HepG2 (cell line): ENCODE results near the gene ZNF627. TPM values are rescaled to one million over a fixed set of nuclear protein-coding genes. Genes with fewer than 3 reads are reported as not detected.

Source experiments
- ZNF350 ChIP-seq: sonication (generic); formaldehyde crosslinking; IDR thresholded peaks from 2 replicates; pipeline ENCODE4 v1.4.0; 2020; ENCODE audit warnings: mild to moderate bottlenecking, low read depth, missing genetic modification reagents, borderline replicate concordance
- ZNF660 ChIP-seq: sonication (generic); formaldehyde crosslinking; IDR thresholded peaks from 2 replicates; pipeline ENCODE4 v1.5.1; 2020; ENCODE audit warnings: mild to moderate bottlenecking, low read depth, missing genetic modification reagents, borderline replicate concordance
- ZNF883 ChIP-seq: sonication (generic); formaldehyde crosslinking; IDR thresholded peaks from 2 replicates; pipeline ENCODE4 v1.5.1; 2020; ENCODE audit warnings: mild to moderate bottlenecking, missing genetic modification reagents; ENCODE audit errors: not compliant biosample characterization
- polyA plus RNA-seq, 8 experiments: library from polyadenylated mRNA; depleted of rRNA in 3 of 8; stranded (reverse) in 7 of 8; unstranded in 1 of 8; fragments of >200 nt; fragmentation: Illumina TruSeq in 4 of 8; extraction: Trizol in 4 of 8; gene quantifications; 2 replicates each; pipeline versions ENCODE4 v1.2.1 to v1.2.3, GENCODE V29; 2011 to 2016; ENCODE audit warnings: low read depth in 4 of 8, missing spikeins in 1 of 8, mixed read lengths in 1 of 8; ENCODE audit not compliant: insufficient read depth in 1 of 8
- total RNA-seq, 5 experiments: library from RNA; depleted of rRNA; stranded (reverse); fragments of >200 nt; fragmentation: Illumina TruSeq; extraction: Trizol; gene quantifications; 2 replicates each; pipeline ENCODE4 v1.2.3, GENCODE V29; 2016; ENCODE audit warnings: low read depth in 1 of 5
- TF ChIP-seq, protein P1 (sequence below): sonication (generic); formaldehyde crosslinking; IDR thresholded peaks from one replicate; pipeline ENCODE4 v1.5.1; 2020; ENCODE audit warnings: mild to moderate bottlenecking, missing genetic modification reagents; ENCODE audit errors: not compliant biosample characterization

Gene ZNF627
- total and polyA plus RNA-seq, 2 of the 13 experiments (the other 11 are each of a cell fraction or from before 2014, with no cell fraction given) = 4.2 to 12.7 TPM

DNA sequence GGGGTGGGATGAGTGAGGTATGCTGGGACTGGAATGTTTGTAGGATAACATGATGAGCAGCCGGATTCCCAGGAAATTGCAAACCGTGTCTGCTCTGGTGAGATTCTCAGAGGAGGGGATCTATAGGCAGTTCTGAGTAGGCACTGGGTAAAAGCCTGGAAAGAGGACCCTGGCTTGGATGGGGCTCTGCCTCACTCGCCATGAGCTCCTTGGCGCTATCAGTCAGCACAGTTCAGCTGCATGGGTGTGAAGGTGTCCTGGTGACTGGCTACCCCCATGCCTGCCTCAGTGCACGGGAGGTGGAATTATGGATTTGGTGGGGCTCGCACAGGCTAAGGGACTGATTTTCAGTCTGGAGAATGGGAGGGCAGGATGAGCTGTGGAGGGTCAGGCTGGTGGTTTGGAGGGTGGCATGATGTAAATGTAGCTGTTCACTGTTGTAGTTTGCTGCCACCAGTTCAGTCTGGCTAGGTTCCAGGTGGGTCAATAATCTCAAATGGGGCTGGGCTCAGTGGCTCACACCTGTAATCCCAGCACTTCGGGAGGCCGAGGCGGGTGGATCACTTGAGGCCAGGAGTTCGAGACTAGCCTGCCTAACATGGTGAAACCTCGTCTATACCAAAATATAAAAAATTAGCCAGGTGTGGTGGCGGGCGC lies 9.2 kb upstream of the ZNF627 start (continued):
- TF ChIP-seq, protein P1, sequence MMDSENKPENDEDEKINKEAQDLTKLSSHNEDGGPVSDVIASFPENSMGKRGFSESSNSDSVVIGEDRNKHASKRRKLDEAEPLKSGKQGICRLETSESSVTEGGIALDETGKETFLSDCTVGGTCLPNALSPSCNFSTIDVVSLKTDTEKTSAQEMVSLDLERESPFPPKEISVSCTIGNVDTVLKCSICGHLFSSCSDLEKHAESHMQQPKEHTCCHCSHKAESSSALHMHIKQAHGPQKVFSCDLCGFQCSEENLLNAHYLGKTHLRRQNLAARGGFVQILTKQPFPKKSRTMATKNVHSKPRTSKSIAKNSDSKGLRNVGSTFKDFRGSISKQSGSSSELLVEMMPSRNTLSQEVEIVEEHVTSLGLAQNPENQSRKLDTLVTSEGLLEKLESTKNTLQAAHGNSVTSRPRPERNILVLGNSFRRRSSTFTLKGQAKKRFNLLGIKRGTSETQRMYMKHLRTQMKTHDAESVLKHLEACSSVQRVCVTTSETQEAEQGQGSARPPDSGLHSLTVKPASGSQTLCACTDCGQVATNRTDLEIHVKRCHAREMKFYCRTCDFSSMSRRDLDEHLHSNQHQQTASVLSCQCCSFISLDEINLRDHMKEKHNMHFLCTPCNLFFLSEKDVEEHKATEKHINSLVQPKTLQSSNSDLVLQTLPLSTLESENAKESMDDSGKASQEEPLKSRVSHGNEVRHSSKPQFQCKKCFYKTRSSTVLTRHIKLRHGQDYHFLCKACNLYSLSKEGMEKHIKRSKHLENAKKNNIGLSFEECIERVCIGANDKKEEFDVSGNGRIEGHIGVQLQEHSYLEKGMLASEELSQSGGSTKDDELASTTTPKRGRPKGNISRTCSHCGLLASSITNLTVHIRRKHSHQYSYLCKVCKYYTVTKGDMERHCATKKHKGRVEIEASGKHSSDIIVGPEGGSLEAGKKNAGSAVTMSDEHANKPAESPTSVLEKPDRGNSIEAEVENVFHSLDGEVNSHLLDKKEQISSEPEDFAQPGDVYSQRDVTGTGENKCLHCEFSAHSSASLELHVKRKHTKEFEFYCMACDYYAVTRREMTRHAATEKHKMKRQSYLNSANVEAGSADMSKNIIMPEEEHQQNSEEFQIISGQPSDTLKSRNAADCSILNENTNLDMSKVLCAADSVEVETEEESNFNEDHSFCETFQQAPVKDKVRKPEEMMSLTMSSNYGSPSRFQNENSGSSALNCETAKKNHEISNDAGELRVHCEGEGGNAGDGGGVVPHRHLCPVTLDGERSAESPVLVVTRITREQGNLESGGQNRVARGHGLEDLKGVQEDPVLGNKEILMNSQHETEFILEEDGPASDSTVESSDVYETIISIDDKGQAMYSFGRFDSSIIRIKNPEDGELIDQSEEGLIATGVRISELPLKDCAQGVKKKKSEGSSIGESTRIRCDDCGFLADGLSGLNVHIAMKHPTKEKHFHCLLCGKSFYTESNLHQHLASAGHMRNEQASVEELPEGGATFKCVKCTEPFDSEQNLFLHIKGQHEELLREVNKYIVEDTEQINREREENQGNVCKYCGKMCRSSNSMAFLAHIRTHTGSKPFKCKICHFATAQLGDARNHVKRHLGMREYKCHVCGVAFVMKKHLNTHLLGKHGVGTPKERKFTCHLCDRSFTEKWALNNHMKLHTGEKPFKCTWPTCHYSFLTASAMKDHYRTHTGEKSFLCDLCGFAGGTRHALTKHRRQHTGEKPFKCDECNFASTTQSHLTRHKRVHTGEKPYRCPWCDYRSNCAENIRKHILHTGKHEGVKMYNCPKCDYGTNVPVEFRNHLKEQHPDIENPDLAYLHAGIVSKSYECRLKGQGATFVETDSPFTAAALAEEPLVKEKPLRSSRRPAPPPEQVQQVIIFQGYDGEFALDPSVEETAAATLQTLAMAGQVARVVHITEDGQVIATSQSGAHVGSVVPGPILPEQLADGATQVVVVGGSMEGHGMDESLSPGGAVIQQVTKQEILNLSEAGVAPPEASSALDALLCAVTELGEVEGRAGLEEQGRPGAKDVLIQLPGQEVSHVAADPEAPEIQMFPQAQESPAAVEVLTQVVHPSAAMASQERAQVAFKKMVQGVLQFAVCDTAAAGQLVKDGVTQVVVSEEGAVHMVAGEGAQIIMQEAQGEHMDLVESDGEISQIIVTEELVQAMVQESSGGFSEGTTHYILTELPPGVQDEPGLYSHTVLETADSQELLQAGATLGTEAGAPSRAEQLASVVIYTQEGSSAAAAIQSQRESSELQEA (CRISPR knock-in tag) = peak; percentile 51
- TF ChIP-seq ZNF350 (CRISPR knock-in tag) (0 out of 2 replicates have a peak, but pooled peaks have one; percentile 11), ZNF660 (CRISPR knock-in tag) (no peak), ZNF883 (CRISPR knock-in tag) (peak; percentile 16)
